H1 (cell line): Measurements from ENCODE around the gene CSRNP3. TPM values are rescaled to one million over a fixed set of nuclear protein-coding genes. Genes with fewer than 3 reads are reported as not detected.

ENCODE experiments used
- CTCF ChIA-PET: fragments of 300-600 bp; sonication (Branson Sonifier 250); formaldehyde crosslinking; loops from one replicate; lab custom pipeline; 2021; ENCODE audit not compliant: partially characterized antibody; lab: Charles Lee
- POLR2A ChIA-PET: fragments of 300-600 bp; sonication (Branson Sonifier 250); formaldehyde crosslinking; loops from one replicate; lab custom pipeline; 2021; ENCODE audit warnings: inconsistent platforms; ENCODE audit not compliant: partially characterized antibody; lab: Charles Lee
- DNase-seq, 2 experiments: peaks; one replicate each; pipeline versions ENCODE4 v3.0.0 to v3.0.0-alpha.2; 2010 to 2022; ENCODE audit warnings: low spot score in 2 of 2, low read depth in 1 of 2, mixed read lengths in 1 of 2
- FAIRE-seq: peaks from 2 replicates; lab custom pipeline; 2011; peaks lifted over from hg19 to GRCh38; lab: Jason Lieb, UNC
- H2AFZ ChIP-seq: 2 replicates; pipeline ENCODE4 v1.8.1; 2012; ENCODE audit warnings: low read length, inconsistent platforms
- H2AK5ac ChIP-seq: 2 replicates; pipeline ENCODE4 v1.6.1; 2013; ENCODE audit warnings: low read depth, low read length
- H2BK120ac ChIP-seq: replicated peaks from 2 replicates; pipeline ENCODE3; 2013; ENCODE audit warnings: low read depth, low read length, inconsistent platforms
- H2BK12ac ChIP-seq: 2 replicates; pipeline ENCODE4 v1.6.1; 2013; ENCODE audit warnings: low read depth, low read length
- H2BK15ac ChIP-seq: 2 replicates; pipeline ENCODE4 v1.6.1; 2013; ENCODE audit warnings: low read length
- H2BK20ac ChIP-seq: 2 replicates; pipeline ENCODE4 v1.6.1; 2013; ENCODE audit warnings: low read length
- H2BK5ac ChIP-seq: 2 replicates; pipeline ENCODE4 v1.6.1; 2013; ENCODE audit warnings: low read depth, low read length
- H3K14ac ChIP-seq: 2 replicates; pipeline ENCODE4 v1.6.1; 2013; ENCODE audit warnings: inconsistent platforms; ENCODE audit not compliant: insufficient read length
- H3K18ac ChIP-seq: 2 replicates; pipeline ENCODE4 v1.6.1; 2013; ENCODE audit warnings: low read length; ENCODE audit errors: extremely low read depth
- H3K23ac ChIP-seq: 2 replicates; pipeline ENCODE4 v1.6.1; 2013; ENCODE audit warnings: inconsistent platforms; ENCODE audit not compliant: insufficient read length
- H3K23me2 ChIP-seq: 2 replicates; pipeline ENCODE4 v1.6.1; 2013; ENCODE audit warnings: low read depth, low read length
- H3K27ac ChIP-seq: 2 replicates; pipeline ENCODE4 v1.6.1; 2011; ENCODE audit warnings: low read depth, low read length, inconsistent platforms
- H3K27me3 ChIP-seq, 4 experiments: replicated peaks in 1 of 4; 1 replicate in 1 of 4; 2 replicates in 3 of 4; pipeline versions ENCODE4 v1.6.1 to v1.8.1; 2011 to 2013; ENCODE audit warnings: low read length in 3 of 4, mild to moderate bottlenecking in 3 of 4, inconsistent platforms in 2 of 4, mixed read lengths in 2 of 4, moderate library complexity in 1 of 4; ENCODE audit not compliant: control insufficient read depth in 3 of 4, insufficient read depth in 3 of 4; ENCODE audit errors: extremely low read depth in 1 of 4
- H3K36me3 ChIP-seq, 4 experiments: 2 replicates each; pipeline versions ENCODE4 v1.6.1 to v1.8.1; 2011 to 2013; ENCODE audit warnings: mild to moderate bottlenecking in 4 of 4, low read length in 3 of 4, moderate library complexity in 2 of 4, control low read depth in 1 of 4, inconsistent platforms in 1 of 4; ENCODE audit not compliant: insufficient read depth in 4 of 4, control insufficient read depth in 2 of 4
- H3K4ac ChIP-seq: replicated peaks from 2 replicates; pipeline ENCODE3; 2013; ENCODE audit warnings: low read length, low read depth, mixed read lengths, inconsistent platforms; ENCODE audit not compliant: insufficient read length
- H3K4me1 ChIP-seq, 4 experiments: replicated peaks in 1 of 4; 1 replicate in 1 of 4; 2 replicates in 3 of 4; pipeline versions ENCODE4 v1.6.1 to v1.8.1; 2011 to 2013; ENCODE audit warnings: low read length in 3 of 4, inconsistent platforms in 2 of 4, mixed read lengths in 1 of 4; ENCODE audit not compliant: insufficient read depth in 4 of 4, control insufficient read depth in 3 of 4
- H3K4me2 ChIP-seq, 2 experiments: 2 replicates each; pipeline versions ENCODE4 v1.6.1 to v1.8.1; 2011 to 2013; ENCODE audit warnings: low read depth in 2 of 2, low read length in 2 of 2, control low read depth in 1 of 2, inconsistent platforms in 1 of 2, mild to moderate bottlenecking in 1 of 2; ENCODE audit not compliant: insufficient read depth in 1 of 2
- H3K4me3 ChIP-seq, 4 experiments: fragments of 200-600, 300-600 bp in 1 of 4; sonication (generic), shearing (Covaris generic), sonication (Bioruptor Twin) in 1 of 4; 2 replicates each; pipeline versions ENCODE4 v1.5.1 to v1.8.1; 2011 to 2016; ENCODE audit warnings: low read length in 4 of 4, low read depth in 3 of 4, control low read depth in 2 of 4, inconsistent platforms in 2 of 4, mild to moderate bottlenecking in 2 of 4, mixed read lengths in 1 of 4, moderate library complexity in 1 of 4; ENCODE audit not compliant: insufficient read depth in 2 of 4; ENCODE audit errors: extremely low read depth in 1 of 4
- H3K56ac ChIP-seq: replicated peaks from 2 replicates; pipeline ENCODE3; 2013; ENCODE audit warnings: low read depth, mild to moderate bottlenecking, mixed read lengths, low read length, inconsistent platforms; ENCODE audit not compliant: insufficient read length
- H3K79me1 ChIP-seq: 2 replicates; pipeline ENCODE4 v1.6.1; 2013; ENCODE audit warnings: low read depth, low read length, control low read depth
- H3K79me2 ChIP-seq, 2 experiments: 2 replicates each; pipeline versions ENCODE4 v1.6.1 to v1.8.1; 2012 to 2013; ENCODE audit warnings: low read length in 2 of 2, mild to moderate bottlenecking in 2 of 2, inconsistent platforms in 1 of 2; ENCODE audit not compliant: insufficient read depth in 2 of 2, control insufficient read depth in 1 of 2
- H3K9ac ChIP-seq, 4 experiments: replicated peaks in 1 of 4; 1 replicate in 1 of 4; 2 replicates in 3 of 4; pipeline versions ENCODE4 v1.6.1 to v1.8.1; 2011 to 2013; ENCODE audit warnings: low read depth in 3 of 4, low read length in 3 of 4, control low read depth in 2 of 4, mild to moderate bottlenecking in 2 of 4, moderate library complexity in 2 of 4, inconsistent platforms in 1 of 4; ENCODE audit errors: extremely low read depth in 1 of 4
- H3K9me3 ChIP-seq, 2 experiments: 2 replicates each; pipeline versions ENCODE4 v1.6.1 to v1.8.1; 2012 to 2013; ENCODE audit warnings: mild to moderate bottlenecking in 2 of 2, moderate library complexity in 2 of 2, control low read depth in 1 of 2, inconsistent platforms in 1 of 2, low read depth in 1 of 2, low read length in 1 of 2, mixed read lengths in 1 of 2; ENCODE audit not compliant: insufficient read depth in 2 of 2
- H4K20me1 ChIP-seq, 2 experiments: replicated peaks in 1 of 2; 2 replicates each; pipeline versions ENCODE3 to v1.8.1; 2011 to 2013; ENCODE audit warnings: inconsistent platforms in 2 of 2, low read length in 2 of 2, mild to moderate bottlenecking in 1 of 2; ENCODE audit not compliant: insufficient read depth in 2 of 2, control insufficient read depth in 1 of 2
- H4K5ac ChIP-seq: 2 replicates; pipeline ENCODE4 v1.6.1; 2013; ENCODE audit warnings: low read length, low read depth, mixed read lengths, inconsistent platforms; ENCODE audit not compliant: insufficient read length
- H4K8ac ChIP-seq: 2 replicates; pipeline ENCODE4 v1.8.0; 2013; ENCODE audit warnings: mild to moderate bottlenecking, moderate library complexity, low read length, inconsistent platforms; ENCODE audit not compliant: insufficient read depth; ENCODE audit errors: extremely low read depth
- H4K91ac ChIP-seq: replicated peaks from 2 replicates; pipeline ENCODE3; 2013; ENCODE audit warnings: low read length, mixed read lengths, inconsistent platforms; ENCODE audit not compliant: insufficient read length
- ATF3 ChIP-seq: IDR thresholded peaks from 2 replicates; pipeline ENCODE4 v1.6.1; 2011; ENCODE audit warnings: low read depth, mild to moderate bottlenecking, low read length; ENCODE audit not compliant: insufficient read depth
- BACH1 ChIP-seq: IDR thresholded peaks from 2 replicates; pipeline ENCODE4 v1.6.1; 2012; ENCODE audit warnings: low read length, improper control_type of control experiment
- CBX5 ChIP-seq: fragments of 300-800, 300-1000 bp; sonication (generic); IDR thresholded peaks from 2 replicates; pipeline ENCODE4 v1.7.1; 2016; ENCODE audit warnings: antibody characterized with exemption, low read length, low read depth
- CBX8 ChIP-seq: fragments of 300-800, 300-1000 bp; sonication (generic); IDR thresholded peaks from 2 replicates; pipeline ENCODE4 v1.7.1; 2016; ENCODE audit warnings: low read depth, low read length, borderline replicate concordance
- CEBPB ChIP-seq: IDR thresholded peaks from 2 replicates; pipeline ENCODE4 v1.6.1; 2012; ENCODE audit warnings: low read depth, low read length
- CHD2 ChIP-seq: IDR thresholded peaks from 2 replicates; pipeline ENCODE4 v1.6.1; 2012; ENCODE audit warnings: low read length, improper control_type of control experiment
- JUN ChIP-seq: IDR thresholded peaks from 2 replicates; pipeline ENCODE4 v1.6.1; 2011; ENCODE audit warnings: low read depth, mild to moderate bottlenecking, improper control_type of control experiment, low read length
- NANOG ChIP-seq: IDR thresholded peaks from 2 replicates; pipeline ENCODE4 v1.6.1; 2011; ENCODE audit warnings: low read length, low read depth, mild to moderate bottlenecking, inconsistent platforms; ENCODE audit not compliant: insufficient read depth, poor library complexity, severe bottlenecking
- NRF1 ChIP-seq: IDR thresholded peaks from 2 replicates; pipeline ENCODE4 v1.6.1; 2011; ENCODE audit warnings: mild to moderate bottlenecking, low read depth, low read length, improper control_type of control experiment
- POLR2AphosphoS5 ChIP-seq: IDR thresholded peaks from 2 replicates; pipeline ENCODE4 v1.6.1; 2011; ENCODE audit warnings: low read depth, low read length
- POU5F1 ChIP-seq: IDR thresholded peaks from 2 replicates; pipeline ENCODE4 v1.6.1; 2011; ENCODE audit warnings: low read depth, mild to moderate bottlenecking, low read length, moderate library complexity
- RAD21 ChIP-seq, 2 experiments: IDR thresholded peaks in 1 of 2; conservative IDR thresholded peaks in 1 of 2; 2 replicates each; pipeline ENCODE4 v1.6.1; 2011; ENCODE audit warnings: low read depth in 2 of 2, low read length in 2 of 2, improper control_type of control experiment in 1 of 2, inconsistent platforms in 1 of 2, mild to moderate bottlenecking in 1 of 2, moderate library complexity in 1 of 2
- TEAD4 ChIP-seq: IDR thresholded peaks from 2 replicates; pipeline ENCODE4 v1.6.1; 2012; ENCODE audit warnings: low read depth, low read length, inconsistent platforms, mixed read lengths
- ZNF274 ChIP-seq: IDR thresholded peaks from 2 replicates; pipeline ENCODE4 v1.7.0; 2012; ENCODE audit warnings: low read length, borderline replicate concordance; ENCODE audit errors: extremely low read depth
- WGBS, 2 experiments: shearing (Covaris generic) in 1 of 2; methylation state at CpG; one replicate each; pipeline versions ENCODE4 v1.1.6 to v1.1.7; 2013 to 2015; ENCODE audit warnings: low lambda C conversion rate in 2 of 2, mixed read lengths in 2 of 2, inconsistent platforms in 1 of 2, low coverage in 1 of 2, missing lambda C conversion rate in 1 of 2; ENCODE audit not compliant: insufficient replicate concordance in 2 of 2, insufficient coverage in 1 of 2, insufficient read length in 1 of 2; ENCODE audit errors: extremely low coverage in 1 of 2, missing lambda C conversion rate in 1 of 2; 5-methylcytosine and 5-hydroxymethylcytosine counted together
- polyA plus RNA-seq, 7 experiments: library from polyadenylated mRNA; depleted of rRNA in 3 of 7; stranded (reverse) in 5 of 7; unstranded in 2 of 7; fragments of >200 nt in 5 of 7; fragments of 200-250 nt in 2 of 7; gene quantifications; 1 replicate in 5 of 7; 2 replicates in 1 of 7; 4 replicates in 1 of 7; pipeline versions ENCODE4 v1.2.1 to v1.2.3, GENCODE V29; 2011 to 2013; ENCODE audit warnings: missing spikeins in 2 of 7, mixed read lengths in 2 of 7
- total RNA-seq: library from RNA; stranded (reverse); fragmentation: NEBNext Ultra II Directional; extraction: Animal tissue kit (Norgen Biotek cat#: 25700); gene quantifications from 2 replicates; pipeline ENCODE4 v1.2.1, GENCODE V29; 2021

Gene CSRNP3
- total and polyA plus RNA-seq, 2 of the 8 experiments (the other 6 are each of a cell fraction or from before 2014, with no cell fraction given), result 1.3 to 6.5 TPM

- no peak for FAIRE-seq
- H2AK5ac ChIP-seq, result no peak overlapping the region
- H3K4me2 ChIP-seq, result no peak overlapping the region
- TF ChIP-seq CBX8, result no peak
- TF ChIP-seq JUN, result no peak
- no peak for TF ChIP-seq CHD2
- no peak for TF ChIP-seq CEBPB
- TF ChIP-seq BACH1, result no peak
- TF ChIP-seq ATF3, result no peak
- TF ChIP-seq POU5F1, result no peak
- no peak for TF ChIP-seq ZNF274
- no peak for TF ChIP-seq NRF1
- TF ChIP-seq NANOG, result no peak
- TF ChIP-seq TEAD4, result no peak
- no peak for TF ChIP-seq POLR2AphosphoS5
- TF ChIP-seq RAD21 (IDR thresholded peaks at IDR 0.05 in 1 of 2, conservative IDR thresholded peaks at IDR 0.05 in 1 of 2; ENCODE audit: low read depth in 2 of 2, low read length in 2 of 2), result no peak
- no peak for TF ChIP-seq CBX5
Measured at GRCh38 chr2:165544897-165545296, 75.4 kb downstream of the CSRNP3 start.

More at GRCh38 chr2:165544897-165545296, 75.4 kb downstream of the CSRNP3 start:
- Histone ChIP-seq H3K36me3 (no peaks in the 10 kb centered on the region), H3K79me2 (no peaks in the 10 kb centered on the region), H3K27ac (no peak overlapping the region), H3K14ac (no peak overlapping the region), H4K5ac (no peak overlapping the region), H3K18ac (no peak overlapping the region), H3K23me2 (no peaks in the 10 kb centered on the region), H2BK12ac (no peak overlapping the region), H3K9me3 (no peaks in the 10 kb centered on the region), H2BK5ac (no peak overlapping the region), H3K56ac (no peak overlapping the region), H3K9ac (no peak overlapping the region), H3K4ac (no peak overlapping the region), H3K4me3 (no peak overlapping the region), H2BK20ac (no peak overlapping the region), H4K8ac (no peak overlapping the region), H4K91ac (no peak overlapping the region), H2AFZ (no peak overlapping the region), H4K20me1 (no peaks in the 10 kb centered on the region), H3K4me1 (no peaks in the 10 kb centered on the region), H3K27me3 (no peaks in the 10 kb centered on the region), H2BK120ac (no peak overlapping the region), H3K23ac (no peak overlapping the region), H3K79me1 (no peaks in the 10 kb centered on the region), H2BK15ac (no peak overlapping the region)
- ChIA-PET CTCF (interaction anchor here (2.5 kb wide), 1 partner anchor 8 kb away, joined by 13 read pairs; no protein-coding TSS in a partner anchor), POLR2A (no interaction called here)
- DNase-seq, result no peak
- 89% methylated on average over 2 of the region's 2 CpGs; no CpG with 5 or more reads in 1 of the 2 experiments for WGBS, 2 experiments
